Fibroblast of upper back skin (primary cell): ENCODE data around the gene RAET1G.
"Not testable (repeated sequence)": the region's sequence is repeated elsewhere in the genome, so short reads cannot be mapped to it uniquely, and the experiment has no call there.

ENCODE experiments used
- DNase-seq: peaks from one replicate; pipeline ENCODE4 v3.0.0-alpha.2; 2013

The RAET1G gene, protein sequence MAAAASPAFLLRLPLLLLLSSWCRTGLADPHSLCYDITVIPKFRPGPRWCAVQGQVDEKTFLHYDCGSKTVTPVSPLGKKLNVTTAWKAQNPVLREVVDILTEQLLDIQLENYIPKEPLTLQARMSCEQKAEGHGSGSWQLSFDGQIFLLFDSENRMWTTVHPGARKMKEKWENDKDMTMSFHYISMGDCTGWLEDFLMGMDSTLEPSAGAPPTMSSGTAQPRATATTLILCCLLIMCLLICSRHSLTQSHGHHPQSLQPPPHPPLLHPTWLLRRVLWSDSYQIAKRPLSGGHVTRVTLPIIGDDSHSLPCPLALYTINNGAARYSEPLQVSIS

DNA sequence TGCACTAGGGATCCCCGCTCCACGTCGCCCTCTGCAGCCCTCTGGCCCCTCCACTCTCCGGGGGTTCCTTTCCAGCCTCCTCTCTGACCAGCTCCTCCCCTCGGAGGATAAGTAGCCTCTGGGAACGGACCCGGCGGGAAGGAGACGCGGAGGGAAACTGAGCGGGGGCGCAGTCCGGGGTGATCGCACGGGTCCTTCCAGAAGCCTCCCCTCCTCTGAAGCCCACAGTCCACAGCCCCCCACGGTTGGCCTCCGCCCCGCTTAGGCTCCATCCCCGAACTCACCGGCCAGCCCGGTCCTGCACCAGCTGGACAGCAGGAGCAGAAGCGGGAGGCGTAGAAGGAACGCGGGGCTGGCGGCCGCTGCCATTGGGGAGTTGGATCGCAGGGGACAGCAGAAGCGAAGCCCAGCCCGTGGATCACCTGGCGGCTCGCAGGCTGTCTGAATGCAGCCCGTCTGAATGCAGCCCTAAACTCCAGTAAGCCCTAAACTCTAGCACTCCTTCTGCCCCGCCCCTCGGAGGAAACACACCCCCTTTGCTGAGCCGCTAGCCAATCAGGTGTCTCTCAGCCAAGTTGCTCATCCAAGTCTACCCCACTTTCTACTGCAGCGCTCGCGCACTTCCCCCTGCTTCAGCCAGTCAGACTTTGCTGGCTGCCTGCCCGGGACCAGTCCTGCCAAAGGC lies at the start of gene RAET1G:
Gene RAET1G (minus strand): TSS at position 480 of the 685 bp plus-strand sequence. CDS start 111 bp downstream, at position 369.
- peak; percentile 96 for DNase-seq

DNA sequence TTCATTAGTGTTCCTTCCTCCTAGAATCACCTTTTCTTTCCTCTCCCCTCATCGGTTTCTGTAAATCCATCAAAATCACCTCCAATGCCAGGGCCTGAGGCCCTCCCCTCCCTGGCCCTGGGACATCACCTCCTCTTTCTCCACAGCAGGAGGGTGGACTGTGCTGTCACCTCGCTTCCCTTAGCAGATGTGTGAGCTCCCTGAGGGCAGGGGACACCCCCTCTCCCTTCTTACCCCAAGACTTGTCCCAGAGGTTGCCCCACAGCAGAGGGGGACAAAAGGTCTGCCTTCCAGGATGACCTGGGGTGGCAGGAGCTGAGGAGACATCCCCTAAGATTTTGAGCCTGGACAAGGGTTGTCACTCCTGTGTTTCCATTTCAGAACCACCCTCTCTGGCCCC lies 46.7 kb upstream of the RAET1G start:
- no peak for DNase-seq

DNA sequence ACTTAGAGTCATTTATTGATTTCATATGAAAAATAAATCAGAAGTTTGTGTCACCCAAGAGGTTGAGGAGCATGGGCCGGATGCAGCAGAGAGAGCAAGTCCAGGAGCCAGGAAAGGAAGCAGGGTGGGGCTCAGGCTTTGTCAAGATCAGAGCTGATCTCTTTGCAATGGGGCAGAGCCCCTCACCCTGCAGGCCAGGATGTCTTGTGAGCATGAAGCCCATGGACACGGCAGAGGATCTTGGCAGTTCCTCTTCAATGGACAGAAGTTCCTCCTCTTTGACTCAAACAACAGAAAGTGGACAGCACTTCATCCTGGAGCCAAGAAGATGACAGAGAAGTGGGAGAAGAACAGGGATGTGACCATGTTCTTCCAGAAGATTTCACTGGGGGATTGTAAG lies 46.0 kb upstream of the RAET1G start:
- not testable (repeated sequence) for DNase-seq

DNA sequence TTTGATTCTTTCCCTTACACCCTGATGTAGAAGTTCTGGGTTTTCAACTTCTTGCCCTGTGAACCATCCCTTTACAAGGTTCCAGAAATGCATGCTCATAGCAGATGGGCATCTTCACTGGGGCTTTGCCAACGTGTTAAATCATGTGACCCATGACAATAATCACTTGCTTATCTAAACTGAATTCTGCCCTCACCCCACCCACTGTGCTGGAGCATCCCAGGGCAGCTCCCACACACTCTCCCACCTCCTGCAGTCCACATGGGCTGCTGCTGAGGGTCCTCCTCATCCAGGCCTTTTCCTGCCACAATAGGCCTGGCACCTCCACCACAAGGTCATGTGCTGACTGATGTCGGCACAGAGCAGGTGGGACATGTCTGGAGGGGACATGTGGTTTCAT lies 45.1 kb upstream of the RAET1G start:
- not testable (repeated sequence) for DNase-seq

DNA sequence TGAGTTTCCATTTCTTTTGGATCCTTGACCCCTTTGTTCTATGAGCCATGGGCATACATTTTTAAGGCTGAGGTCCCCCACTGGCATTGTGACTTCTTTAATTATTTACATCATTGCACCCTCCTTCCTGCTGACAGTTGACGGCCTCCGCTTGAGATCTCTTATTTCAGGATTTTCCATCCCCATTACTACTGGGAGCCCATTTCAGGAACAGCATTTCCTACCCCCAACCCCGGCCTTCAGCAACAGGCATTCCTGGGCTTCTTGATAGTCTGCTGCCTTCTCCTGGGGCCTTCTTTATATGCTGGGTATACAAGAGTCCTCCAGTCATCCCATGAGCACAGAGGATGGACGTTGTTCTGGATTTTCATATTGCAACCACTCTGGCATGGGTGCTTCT lies 44.7 kb upstream of the RAET1G start:
- no peak for DNase-seq

DNA sequence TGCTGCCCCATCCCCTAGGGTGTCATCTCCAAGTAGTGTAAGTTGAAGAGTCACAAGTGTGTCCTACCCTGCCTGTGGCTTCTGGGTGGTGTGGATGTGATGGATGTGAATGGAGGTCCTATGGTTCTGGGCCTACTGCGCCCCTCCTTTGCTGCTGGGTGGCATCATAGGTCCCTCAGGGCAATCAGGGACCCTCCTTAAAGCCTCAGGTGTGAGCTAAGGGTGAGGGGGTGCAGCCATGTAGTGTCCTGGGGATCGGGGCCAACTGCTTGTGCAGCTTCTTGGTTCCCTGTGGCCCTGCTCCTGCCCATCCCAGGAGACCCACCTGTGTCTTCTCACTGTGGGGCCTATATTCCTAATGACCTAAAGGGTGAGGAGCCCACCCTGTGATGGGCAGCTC lies 43.4 kb upstream of the RAET1G start:
- not testable (repeated sequence) for DNase-seq

DNA sequence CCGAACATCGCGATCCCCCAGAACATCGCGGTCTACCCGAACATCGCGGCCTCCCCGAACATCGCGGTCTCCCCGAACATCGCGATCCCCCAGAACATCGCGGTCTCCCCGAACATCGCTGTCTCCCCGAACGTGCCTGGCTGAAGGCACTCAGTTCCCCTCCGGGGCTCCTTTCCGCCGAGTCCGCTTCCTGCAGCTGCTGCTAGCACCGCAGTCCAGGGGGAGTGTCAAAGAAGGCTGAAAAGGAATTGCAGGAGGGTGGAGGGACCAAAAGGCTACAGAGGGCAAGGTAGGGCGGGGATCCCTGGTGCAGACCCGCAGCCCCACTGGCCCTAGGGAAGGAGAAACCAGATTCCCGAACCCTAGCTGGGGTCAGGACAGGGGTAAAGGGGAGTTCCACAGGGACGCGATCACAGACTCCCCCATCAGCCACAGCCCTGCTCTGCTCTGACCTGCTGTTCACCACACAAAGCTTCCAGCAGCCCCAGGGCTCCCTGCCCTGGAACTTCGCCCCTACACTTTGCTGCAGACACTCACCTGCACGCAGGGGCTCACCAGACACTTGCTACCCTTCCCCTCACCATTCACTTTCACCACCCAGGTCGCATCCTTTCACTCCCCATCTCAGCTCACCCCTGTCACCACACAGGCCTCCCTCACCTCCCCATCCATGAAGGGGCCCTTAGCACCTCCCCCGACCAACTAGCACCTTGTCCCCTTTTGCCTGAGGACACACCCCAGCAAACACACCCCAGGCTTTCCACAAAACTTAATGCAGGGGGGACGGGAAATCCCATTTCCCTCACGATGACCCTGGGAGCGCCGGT lies 42.5 kb upstream of the RAET1G start:
- no peak for DNase-seq

DNA sequence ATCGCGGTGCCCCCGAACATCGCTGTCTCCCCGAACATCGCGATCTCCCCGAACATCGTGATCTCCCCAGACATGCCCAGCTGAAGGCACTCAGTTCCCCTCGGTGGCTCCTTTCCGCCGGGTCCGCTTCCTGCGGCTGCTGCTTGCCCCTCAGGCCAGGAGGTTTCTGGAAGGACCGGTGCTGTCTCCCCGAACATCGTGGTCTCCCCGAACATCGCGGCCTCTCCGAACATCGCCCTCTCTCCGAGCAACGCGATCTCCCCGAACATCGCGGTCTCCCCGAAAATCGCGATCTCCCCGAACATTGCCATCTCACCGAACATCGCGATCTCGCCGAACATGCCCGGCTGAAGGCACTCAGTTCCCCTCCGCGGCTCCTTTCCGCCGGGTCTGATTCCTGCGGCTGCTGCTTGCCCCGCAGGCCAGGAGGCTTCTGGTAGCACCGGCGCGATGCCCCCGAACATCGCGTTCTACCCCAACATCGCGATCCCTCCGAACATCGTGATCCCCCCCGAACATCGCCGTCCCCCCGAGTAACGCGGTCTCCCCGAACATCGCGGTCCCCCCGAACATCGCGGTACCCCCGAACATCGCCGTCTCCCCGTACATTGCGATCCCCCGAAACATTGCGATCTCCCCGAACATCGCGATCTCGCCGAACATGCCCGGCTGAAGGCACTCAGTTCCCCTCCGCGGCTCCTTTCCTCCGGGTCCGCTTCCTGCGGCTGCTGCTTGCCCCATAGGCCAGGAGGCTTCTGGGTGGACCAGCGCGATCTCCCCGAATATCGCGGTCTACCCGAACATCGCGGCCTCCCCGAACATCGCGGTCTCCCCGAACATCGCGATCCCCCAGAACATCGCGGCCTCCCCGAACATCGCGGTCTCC lies 41.6 kb upstream of the RAET1G start:
- peak; percentile 22 for DNase-seq

DNA sequence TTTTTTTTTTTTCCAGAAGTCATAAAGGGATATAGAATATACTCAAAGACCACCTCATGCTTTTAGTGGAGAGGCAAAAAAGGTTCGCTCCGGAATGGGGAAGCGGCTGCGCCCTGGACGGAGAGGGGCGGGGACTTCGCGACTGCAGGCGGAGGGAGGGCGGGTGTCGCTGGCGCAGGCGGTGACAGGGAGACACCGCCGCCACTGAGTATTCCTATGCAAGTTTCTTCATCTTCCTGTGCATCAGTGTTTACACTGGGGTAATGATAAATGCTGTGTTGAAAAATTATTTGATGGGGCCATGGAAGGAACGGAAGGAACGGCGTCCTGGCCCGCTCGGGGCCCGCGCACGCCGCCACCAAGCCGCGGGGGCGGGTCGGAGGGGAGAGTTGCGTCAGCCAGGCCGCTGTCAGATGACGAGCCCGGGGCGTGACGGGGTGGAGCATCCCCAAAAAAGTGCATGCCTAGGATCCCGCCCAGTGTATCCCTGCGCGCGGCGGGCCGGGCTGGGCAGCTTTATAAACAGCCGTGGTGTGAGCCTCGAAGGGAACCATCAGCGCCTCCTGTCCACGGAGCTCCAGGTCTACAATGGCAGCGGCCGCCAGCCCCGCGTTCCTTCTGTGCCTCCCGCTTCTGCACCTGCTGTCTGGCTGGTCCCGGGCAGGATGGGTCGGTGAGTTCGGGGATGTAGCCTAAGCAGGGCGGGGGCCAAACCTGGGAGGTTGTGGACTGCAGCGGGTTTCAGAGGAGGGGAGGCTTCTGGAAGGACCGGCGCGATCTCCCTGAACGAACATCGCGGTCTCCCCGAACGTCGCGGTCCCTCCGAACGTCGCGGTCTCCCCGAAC lies 40.8 kb upstream of the RAET1G start, which contains the start of gene ULBP1:
Gene ULBP1 (plus strand): TSS at position 482 of the 846 bp plus-strand sequence. CDS start 107 bp downstream, at position 589.
- DNase-seq, result peak; percentile 91

DNA sequence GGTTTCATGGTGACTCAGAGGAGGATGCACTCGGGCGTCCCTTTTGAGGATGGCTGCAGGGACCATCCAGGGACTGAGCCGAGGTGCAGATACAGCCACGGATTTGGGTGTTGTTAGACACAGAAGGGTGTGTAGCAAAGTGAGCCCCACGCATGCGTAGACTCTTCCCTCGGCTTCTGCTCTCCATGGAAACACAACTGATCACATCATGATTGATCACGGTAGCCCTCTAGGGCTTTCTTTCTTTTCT lies 40.2 kb upstream of the RAET1G start:
- DNase-seq, result peak; percentile 66

DNA sequence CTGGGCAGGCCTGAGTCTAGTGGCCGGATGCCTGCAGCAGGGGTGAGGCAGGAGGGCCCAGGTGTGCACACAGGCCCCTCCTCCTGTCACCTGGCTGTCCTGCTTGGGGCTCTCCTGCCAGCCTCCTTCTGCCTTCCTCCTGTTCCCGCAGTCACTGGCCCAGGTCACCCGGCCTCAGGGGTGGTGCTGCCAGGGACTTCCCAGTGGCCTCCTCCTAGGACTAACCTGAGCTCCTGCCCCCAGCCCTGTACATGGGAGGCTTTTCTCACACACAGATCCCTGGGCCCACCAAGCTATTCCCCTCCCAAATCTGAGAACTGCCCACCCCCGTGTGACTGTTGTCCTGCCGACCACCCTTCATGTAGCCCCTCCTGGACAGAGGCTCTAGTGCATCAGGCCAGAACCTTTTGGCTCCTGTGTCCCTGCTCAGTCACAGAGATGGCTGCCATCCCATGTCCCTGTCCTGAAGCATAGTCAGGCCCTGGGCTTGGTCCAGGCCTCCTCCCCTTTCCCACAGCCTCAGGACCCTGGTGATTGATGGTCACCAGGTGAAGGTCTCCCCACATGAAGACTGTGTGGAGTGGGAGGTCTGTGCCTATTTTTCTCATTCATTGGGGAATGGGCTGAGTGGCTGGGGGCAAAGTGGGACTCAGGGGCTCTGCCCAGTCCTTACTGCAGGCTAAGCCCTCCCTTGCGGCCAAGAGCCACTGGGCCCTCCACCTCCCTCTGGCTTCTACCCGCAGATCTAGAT lies 39.7 kb upstream of the RAET1G start:
- no peak for DNase-seq

DNA sequence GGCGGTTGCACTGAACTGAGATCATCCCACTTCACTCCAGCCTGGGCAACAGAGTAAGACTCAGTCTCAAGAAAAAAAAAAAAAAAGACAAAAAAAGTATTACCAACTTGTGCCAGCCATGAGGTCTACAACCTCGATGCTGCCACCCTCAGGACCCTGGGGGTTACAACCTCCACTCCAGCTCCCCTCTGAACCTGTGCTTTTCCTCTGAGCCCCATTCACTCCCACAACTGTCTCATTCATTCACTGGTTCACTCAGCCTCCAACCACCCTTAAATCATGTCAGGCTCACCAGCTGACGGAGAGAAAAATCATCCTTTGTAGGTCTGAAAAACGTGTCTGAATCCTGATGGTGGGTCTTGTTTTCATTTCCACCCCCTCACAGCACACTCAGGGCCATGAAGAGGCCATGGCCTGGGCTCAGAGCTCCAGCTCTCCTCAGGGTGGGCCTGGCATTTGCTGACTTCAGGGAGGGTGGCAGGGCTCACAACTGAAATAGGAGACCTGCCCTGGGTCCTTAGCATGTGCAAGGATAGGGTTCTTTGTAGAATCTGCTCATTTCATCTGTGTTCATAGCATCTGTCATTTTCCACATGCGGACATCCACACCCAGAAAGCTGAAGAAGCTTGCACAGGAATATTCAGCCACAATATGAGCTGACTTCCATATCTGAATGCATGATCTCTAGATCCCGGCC lies 39.0 kb upstream of the RAET1G start:
- peak; percentile 13 for DNase-seq

DNA sequence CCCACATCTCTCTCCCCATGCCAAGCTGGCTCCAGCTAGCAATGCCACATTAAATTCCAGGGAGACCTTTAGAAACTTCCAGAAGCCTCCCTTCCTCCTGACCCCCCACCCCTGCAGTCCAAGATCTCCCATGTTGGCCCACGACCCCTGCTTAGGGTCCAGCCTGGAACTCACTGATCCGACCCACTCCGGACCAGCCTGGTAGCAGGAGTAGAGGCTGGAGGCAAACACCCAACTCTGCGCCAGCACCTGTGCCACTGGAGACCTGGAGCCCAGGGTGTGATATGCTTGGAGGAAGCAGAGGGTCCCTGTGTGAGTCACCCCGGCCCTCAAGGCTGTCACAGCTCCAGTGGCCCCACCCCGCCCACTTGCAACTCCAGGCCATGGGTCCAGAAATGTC lies 37.6 kb upstream of the RAET1G start:
- no peak for DNase-seq

DNA sequence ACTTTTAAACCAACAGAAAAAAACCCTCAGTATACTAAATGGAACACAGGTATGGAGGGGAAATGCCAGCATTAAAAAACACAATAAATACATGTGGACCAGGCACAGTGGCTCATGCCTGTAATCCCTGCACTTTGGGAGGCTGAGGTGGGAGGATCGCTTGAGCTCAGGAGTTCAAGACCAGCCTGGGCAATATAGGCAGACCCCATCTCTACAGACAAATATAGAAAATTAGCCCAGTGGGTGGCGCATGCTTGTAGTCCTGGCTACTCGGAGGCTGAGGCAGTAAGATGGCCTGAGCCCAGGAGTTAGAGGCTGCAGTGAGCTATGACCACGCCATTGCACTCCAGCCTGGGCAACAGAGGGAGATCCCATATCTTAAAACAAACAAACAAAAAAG lies 36.9 kb upstream of the RAET1G start:
- DNase-seq, result not testable (repeated sequence)

DNA sequence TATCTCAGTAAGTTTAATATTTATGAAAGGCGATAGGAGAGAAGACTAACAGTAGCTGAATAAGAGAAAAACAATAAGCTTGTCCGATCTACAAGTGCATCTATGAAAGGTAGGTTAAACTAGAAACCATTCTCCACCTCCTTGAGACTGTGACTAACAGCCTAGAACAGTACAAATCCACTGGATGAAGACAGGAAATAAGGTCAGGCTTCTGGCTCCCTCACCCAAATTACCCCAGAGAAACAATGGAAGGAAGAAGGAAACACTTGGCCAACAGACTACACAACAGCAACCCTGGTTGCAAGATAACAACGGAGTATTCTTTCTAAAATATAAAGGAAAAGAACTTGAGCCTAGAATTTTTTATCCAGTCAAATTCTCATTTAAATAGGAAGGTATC lies 35.2 kb upstream of the RAET1G start:
- DNase-seq, result not testable (repeated sequence)

DNA sequence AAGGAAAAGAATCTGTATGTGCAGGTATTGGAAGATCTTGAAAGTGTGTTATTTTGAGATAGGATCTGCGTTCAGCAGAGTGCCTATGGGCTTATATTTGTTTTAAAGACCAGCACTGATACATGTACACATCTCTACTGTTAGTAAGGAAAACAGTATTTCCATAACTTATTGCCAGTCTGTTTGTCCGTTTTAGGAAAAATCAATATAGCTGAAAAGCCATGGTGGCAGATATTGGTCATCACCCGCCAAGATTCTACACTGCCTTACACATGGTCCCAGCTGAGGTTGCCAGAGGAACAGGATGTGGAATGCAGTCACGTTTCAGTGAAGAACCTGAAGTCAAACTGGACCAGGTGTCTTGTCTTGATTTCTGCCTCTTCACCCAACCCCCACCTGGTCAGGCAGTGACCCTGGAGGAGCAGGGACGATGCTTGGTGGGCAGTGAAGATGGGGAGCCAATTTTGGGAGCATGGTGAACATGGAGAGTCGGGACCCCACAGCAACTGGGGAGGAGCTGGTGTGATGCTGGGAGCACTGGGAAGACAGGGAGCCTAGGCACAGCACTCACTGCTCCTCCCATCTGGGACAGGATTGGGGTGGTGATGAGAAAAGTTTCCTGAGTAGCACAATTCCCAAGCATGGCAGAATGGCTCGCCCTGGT lies 32.9 kb upstream of the RAET1G start:
- not testable (repeated sequence) for DNase-seq

DNA sequence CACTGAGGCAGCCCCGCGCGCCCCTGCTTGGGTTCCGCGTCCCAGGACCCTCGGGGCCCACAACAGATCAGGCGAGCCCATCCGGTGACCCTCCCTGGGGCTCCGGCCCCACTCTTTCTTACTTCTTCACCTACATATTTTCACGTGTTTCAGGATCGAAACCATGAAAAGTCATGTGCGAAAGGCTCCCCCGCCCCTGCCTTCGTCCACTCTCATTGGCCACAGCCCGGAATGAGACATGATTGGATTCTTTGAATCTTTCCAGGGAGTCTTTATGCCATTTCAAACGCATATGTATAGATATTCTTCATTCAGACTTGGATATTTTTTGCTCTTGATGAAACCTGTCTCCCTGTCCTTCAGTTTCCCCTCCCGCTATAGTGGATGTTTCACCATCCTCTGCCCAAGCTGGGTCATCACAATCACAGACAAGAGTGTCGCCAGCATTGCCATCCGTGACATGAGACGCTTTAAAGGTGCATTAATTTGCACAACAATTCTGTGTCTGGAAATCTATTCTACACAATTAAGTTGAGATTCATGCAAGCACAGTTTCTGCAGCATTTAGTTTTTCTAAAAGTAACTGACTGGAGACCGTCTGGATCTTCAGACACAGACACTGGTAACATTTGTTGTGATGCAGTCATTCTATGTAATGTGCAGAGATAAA lies 32.2 kb upstream of the RAET1G start:
- DNase-seq, result not testable (repeated sequence)

DNA sequence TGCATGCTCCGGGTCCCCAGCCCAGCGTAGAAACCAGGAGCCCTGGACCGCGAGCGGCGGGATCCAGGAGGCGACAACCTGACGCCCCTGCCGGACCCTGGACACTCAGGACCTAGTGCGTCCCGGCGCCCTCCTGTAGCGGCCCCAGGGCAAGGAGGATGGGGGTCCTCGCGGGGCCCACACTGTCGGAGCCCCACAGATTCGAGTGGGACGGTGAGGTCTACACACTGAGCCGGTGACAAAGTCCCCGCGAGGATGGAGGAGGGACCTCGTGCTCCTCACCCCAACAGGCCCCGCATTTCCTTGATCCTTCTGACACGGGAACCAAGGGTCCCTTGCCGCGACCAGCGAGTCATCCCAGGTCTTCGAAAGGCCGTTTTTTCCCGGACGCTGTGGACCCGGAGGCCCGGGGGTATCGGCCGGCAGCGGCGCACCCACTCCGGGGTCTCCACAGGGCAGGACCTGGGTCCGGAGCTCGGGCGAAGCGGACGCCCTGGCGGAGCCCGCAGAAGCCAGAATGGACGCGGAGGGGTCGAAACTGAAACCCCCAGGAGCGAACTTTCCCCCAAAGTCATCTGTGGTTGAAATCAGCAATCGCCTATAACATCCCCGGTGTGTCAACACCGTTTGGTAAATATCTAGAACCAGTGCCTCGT lies 31.5 kb upstream of the RAET1G start:
- DNase-seq, result not testable (repeated sequence)

DNA sequence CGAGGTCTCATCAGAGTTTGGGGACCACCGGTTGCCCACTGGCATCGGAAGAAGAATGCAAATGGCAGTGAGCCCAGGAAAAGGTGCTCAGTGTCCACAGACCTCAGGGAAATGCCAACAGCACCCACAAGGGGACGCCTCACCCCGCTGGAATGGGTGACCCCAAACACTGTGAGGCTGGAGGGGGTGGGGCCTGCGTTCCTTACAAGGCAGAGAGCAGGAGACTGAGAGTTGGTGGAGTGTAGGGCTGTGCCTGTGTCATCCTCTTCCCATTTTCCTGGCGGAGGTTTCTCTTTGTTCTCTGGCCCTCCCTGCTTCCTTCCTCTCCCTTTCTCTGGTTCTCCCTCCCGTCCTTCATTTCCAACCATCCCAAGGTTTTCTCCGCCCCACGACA lies 31.0 kb upstream of the RAET1G start:
- DNase-seq, result not testable (repeated sequence)
